CD4-positive, alpha-beta memory T cell (primary cell): ENCODE results near the gene HNRNPA1L2. TPM values are rescaled to one million over a fixed set of nuclear protein-coding genes. Genes with fewer than 3 reads are reported as not detected.
"Not testable (repeated sequence)": the region's sequence is repeated elsewhere in the genome, so short reads cannot be mapped to it uniquely, and the experiment has no call there.

Experiments used
- CTCF ChIA-PET: fragments of 350-600 bp; sonication (Branson Sonifier 250); formaldehyde crosslinking; loops from one replicate; lab custom pipeline; 2021; ENCODE audit warnings: inconsistent platforms; ENCODE audit not compliant: partially characterized antibody; lab: Charles Lee
- POLR2A ChIA-PET: fragments of 350-600 bp; sonication (Branson Sonifier 250); formaldehyde crosslinking; loops from one replicate; lab custom pipeline; 2021; ENCODE audit not compliant: partially characterized antibody; lab: Charles Lee
- DNase-seq, 5 donors: peaks; one replicate each; pipeline versions ENCODE4 v3.0.0 to v3.0.0-alpha.2; 2020 to 2022; ENCODE audit warnings: mixed read lengths in 1 of 5
- H3K27ac ChIP-seq: one replicate; pipeline ENCODE4 v1.7.0; 2013; ENCODE audit warnings: low read depth, low read length
- H3K27me3 ChIP-seq: 2 replicates; pipeline ENCODE4 v1.7.0; 2013; ENCODE audit warnings: mild to moderate bottlenecking, low read length, moderate library complexity; ENCODE audit not compliant: insufficient read depth
- H3K36me3 ChIP-seq: 2 replicates; pipeline ENCODE4 v1.7.0; 2013; ENCODE audit warnings: mild to moderate bottlenecking, low read length, moderate library complexity; ENCODE audit not compliant: insufficient read depth
- H3K4me1 ChIP-seq: 2 replicates; pipeline ENCODE4 v1.7.0; 2013; ENCODE audit warnings: mild to moderate bottlenecking, low read length, moderate library complexity; ENCODE audit not compliant: insufficient read depth
- H3K4me3 ChIP-seq, 2 donors: one replicate each; pipeline ENCODE4 v1.7.0; 2013; ENCODE audit warnings: low read length in 2 of 2, mild to moderate bottlenecking in 1 of 2
- H3K9me3 ChIP-seq, 2 donors: one replicate each; pipeline ENCODE4 v1.7.0; 2013; ENCODE audit warnings: low read length in 2 of 2, control low read depth in 1 of 2; ENCODE audit not compliant: control insufficient read depth in 1 of 2
- H3K27ac Mint-ChIP-seq, 7 donors: one replicate each; pipeline ENCODE4 v1.8.0; 2020 to 2021; ENCODE audit warnings: mixed read lengths in 7 of 7, mild to moderate bottlenecking in 6 of 7, inconsistent platforms in 3 of 7, moderate library complexity in 3 of 7
- H3K27me3 Mint-ChIP-seq, 2 donors: one replicate each; pipeline ENCODE4 v1.8.0; 2020 to 2021; ENCODE audit warnings: mixed read lengths in 2 of 2
- H3K36me3 Mint-ChIP-seq, 2 donors: one replicate each; pipeline ENCODE4 v1.8.0; 2020 to 2021; ENCODE audit warnings: mixed read lengths in 2 of 2, inconsistent platforms in 1 of 2, mild to moderate bottlenecking in 1 of 2
- H3K4me1 Mint-ChIP-seq, 4 donors: one replicate each; pipeline ENCODE4 v1.8.0; 2020 to 2021; ENCODE audit warnings: mixed read lengths in 4 of 4, mild to moderate bottlenecking in 1 of 4
- H3K4me3 Mint-ChIP-seq, 8 donors: one replicate each; pipeline ENCODE4 v1.8.0; 2020 to 2021; ENCODE audit warnings: mixed read lengths in 8 of 8, mild to moderate bottlenecking in 7 of 8, moderate library complexity in 6 of 8, inconsistent platforms in 3 of 8
- H3K9me3 Mint-ChIP-seq, 8 donors: one replicate each; pipeline ENCODE4 v1.8.0; 2020 to 2021; ENCODE audit warnings: mixed read lengths in 8 of 8, mild to moderate bottlenecking in 5 of 8, inconsistent platforms in 3 of 8, moderate library complexity in 1 of 8
- intact Hi-C: fragments of 100-400 bp; cut with micrococcal nuclease; formaldehyde crosslinking; loops from one replicate; pipeline ENCODE4 v1.15.1; 2023
- polyA plus RNA-seq, 2 donors: library from polyadenylated mRNA; unstranded; fragments of 300-500 nt; fragmentation: Illumina TruSeq; gene quantifications; one replicate each; pipeline ENCODE4 v1.2.3, GENCODE V29; 2021
- total RNA-seq, 2 experiments: library from RNA; stranded (reverse); gene quantifications; one replicate each; pipeline ENCODE4 v1.2.3, GENCODE V29; 2021

HNRNPA1L2 gene
- total and polyA plus RNA-seq, 4 experiments from 2014 or later, result 3.8 to 19.8 (median 14.8) TPM

DNA sequence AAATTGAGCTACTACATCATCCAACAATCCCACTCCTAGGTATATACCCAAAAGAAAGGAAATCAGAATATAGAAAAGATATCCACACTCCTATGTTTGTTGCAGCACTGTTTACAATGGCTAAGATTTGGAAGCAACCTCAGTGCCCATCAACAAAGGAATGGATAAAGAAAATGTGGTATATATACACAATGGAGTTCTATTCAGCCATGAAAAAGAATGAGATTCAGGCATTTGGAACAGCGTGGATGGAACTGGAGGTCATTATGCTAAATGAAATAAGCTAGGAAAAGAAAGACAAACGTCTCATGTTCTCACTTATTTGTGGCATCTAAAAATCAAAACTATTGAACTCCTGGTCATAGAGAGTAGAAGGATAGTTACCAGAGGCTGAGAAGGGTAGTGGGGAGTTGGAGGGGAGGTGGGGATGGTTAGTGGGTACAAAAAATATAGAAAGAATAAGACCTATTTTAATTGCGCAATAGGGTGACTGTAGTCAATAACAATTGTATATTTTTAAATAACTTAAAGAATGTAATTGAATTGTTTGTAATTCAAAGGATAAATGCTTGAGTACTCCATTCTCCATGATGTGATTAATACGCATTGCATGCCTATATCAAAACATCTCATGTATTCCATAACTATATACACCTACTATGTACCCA lies 27.0 kb upstream of the HNRNPA1L2 start:
- H3K27ac ChIP-seq, result no peak overlapping the region
- peaks cover 26% of the 10 kb centered on the region for H3K4me1 ChIP-seq
- CTCF ChIA-PET, result interaction anchor here (1.2 to 3.4 kb wide), 3 partner anchors 38 to 165 kb away, joined by 3 to 54 read pairs (median 8); partner anchors contain the start of genes SUGT1 and VPS36
- peaks cover 0 to 2% (median 0%) of the 10 kb centered on the region in 8 donors for H3K9me3 Mint-ChIP-seq
- H3K4me1 Mint-ChIP-seq, result peaks cover 15 to 42% (median 28%) of the 10 kb centered on the region in 4 donors
- no peaks in the 10 kb centered on the region for H3K27me3 Mint-ChIP-seq
- peaks cover 0 to 15% of the 10 kb centered on the region in 2 donors for H3K36me3 Mint-ChIP-seq
- peak overlapping the region in 7 of 8 donors; percentile 26 to 71 (median 49) for H3K4me3 Mint-ChIP-seq
- intact Hi-C loops, result loop anchor here (10.0 kb wide), 1 partner anchor 420 kb away; no protein-coding TSS in a partner anchor
- POLR2A ChIA-PET, result interaction anchor here (2.9 kb wide), 1 partner anchor 38 kb away, joined by 158 read pairs; the partner anchor contains the start of gene SUGT1
- H3K27ac Mint-ChIP-seq, result peak overlapping the region in 4 of 7 donors; percentile 57 to 89 (median 66)
- H3K27me3 ChIP-seq, result no peaks in the 10 kb centered on the region
- no peak overlapping the region for H3K4me3 ChIP-seq
- no peaks in the 10 kb centered on the region for H3K9me3 ChIP-seq
- no peak for DNase-seq
- H3K36me3 ChIP-seq, result no peaks in the 10 kb centered on the region

DNA sequence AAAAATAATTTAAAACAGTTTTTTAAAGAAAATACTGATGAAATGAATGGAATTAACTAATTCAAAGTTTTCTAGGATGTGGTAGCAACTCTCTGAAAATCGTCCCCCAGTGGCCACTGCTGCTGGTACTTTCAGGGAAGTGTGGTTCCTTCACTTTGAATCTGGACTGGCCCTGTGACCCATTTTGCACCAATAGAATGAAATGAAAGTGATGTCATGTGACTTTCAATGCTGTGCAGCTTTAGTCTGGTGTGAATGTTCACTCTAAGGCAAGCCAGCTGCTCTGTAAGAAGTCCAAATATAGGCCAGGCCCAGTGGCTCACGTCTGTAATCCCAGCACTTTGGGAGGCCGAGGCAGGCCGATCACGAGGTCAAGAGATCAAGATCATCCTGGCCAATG lies 26.4 kb upstream of the HNRNPA1L2 start:
- Histone ChIP-seq H3K27me3 (no peaks in the 10 kb centered on the region), H3K4me3 (no peak overlapping the region), H3K9me3 (no peaks in the 10 kb centered on the region), H3K36me3 (no peaks in the 10 kb centered on the region), H3K27ac (no peak overlapping the region), H3K4me1 (peaks cover 30% of the 10 kb centered on the region)
- CTCF ChIA-PET, result interaction anchor here (1.2 to 3.4 kb wide), 3 partner anchors 37 to 165 kb away, joined by 3 to 54 read pairs (median 8); partner anchors contain the start of genes SUGT1 and VPS36
- Mint-ChIP-seq H3K4me1 (peaks cover 18 to 46% (median 31%) of the 10 kb centered on the region in 4 donors), H3K4me3 (peak overlapping the region; percentile 98 to 99 (median 99)), H3K9me3 (peaks cover 0 to 2% (median 0%) of the 10 kb centered on the region in 8 donors), H3K36me3 (peaks cover 0 to 18% of the 10 kb centered on the region in 2 donors), H3K27ac (peak overlapping the region; percentile 48 to 98 (median 96)), H3K27me3 (no peaks in the 10 kb centered on the region)
- POLR2A ChIA-PET, result interaction anchor here (2.0 to 2.9 kb wide), 3 partner anchors 37 to 1163 kb away, joined by 5 to 158 read pairs (median 12); partner anchors contain the start of genes INTS6, SUGT1 and VPS36
- intact Hi-C loops, result loop anchor here (10.0 kb wide), 1 partner anchor 421 kb away; no protein-coding TSS in a partner anchor
- peak in 3 of 5 donors; percentile 7 to 14 (median 11) for DNase-seq

DNA sequence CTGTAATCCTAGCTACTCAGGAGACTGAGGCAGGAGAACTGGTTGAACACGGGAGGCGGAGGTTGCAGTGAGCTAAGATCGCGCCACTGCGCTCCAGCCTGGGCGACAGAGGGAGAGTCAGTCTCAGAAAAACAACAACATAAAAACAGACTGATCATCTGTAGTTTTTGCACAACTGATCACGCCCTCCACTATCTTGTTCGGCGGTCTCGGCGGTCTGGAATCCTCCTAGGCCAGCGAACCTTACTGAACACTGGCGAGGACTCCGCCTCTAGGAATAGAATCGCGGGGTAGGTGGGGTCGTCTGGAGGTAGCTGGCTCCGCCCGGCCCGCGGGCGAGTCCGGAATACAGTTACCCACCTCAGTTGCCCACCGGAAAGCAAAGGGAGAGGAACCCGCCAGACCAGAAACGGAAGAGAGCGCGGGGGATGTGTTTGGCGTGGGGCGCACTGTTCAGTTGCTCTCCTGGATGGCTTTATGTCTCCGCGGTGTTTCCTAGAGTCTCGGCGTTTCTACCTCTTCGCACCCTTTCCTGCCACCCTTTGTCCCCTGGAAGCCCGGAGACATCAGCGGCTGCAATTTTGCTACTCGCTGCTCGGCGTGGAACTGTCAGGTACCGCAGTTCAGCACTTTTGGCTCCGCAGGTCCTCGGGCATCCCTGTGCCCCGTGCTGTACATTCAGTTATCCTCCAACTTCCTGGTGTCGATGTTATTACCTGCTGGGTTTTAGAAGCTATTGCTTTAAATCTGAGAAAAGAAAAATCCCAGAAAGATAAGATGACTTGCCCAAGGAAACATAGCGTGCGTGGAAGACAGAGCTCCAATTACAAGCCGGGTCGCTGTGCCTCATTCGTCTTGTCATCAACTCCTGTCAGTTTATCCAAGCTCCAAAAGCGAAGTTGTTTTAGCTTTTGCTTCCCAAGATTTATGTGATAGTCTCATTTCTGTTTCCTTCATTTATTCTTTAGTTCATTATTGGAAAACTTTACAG lies 24.9 kb upstream of the HNRNPA1L2 start:
- Mint-ChIP-seq H3K4me3 (peak overlapping the region; percentile 98 to 99 (median 99)), H3K27ac (peak overlapping the region; percentile 86 to 98 (median 97)), H3K36me3 (peaks cover 0 to 27% of the 10 kb centered on the region in 2 donors), H3K27me3 (no peaks in the 10 kb centered on the region), H3K4me1 (peaks cover 20 to 55% (median 38%) of the 10 kb centered on the region in 4 donors), H3K9me3 (peaks cover 0 to 2% (median 0%) of the 10 kb centered on the region in 8 donors)
- ChIA-PET POLR2A (interaction anchor here (0.6 to 2.9 kb wide), 11 partner anchors 8 to 1165 kb away, joined by 3 to 158 read pairs (median 5); partner anchors contain the start of genes CKAP2, INTS6, SUGT1 and VPS36), CTCF (interaction anchor here (0.6 to 3.4 kb wide), 7 partner anchors 9 to 796 kb away, joined by 3 to 54 read pairs (median 8); partner anchors contain the start of genes SUGT1 and VPS36)
- intact Hi-C loops, result loop anchor here (1.0 to 10.0 kb wide), 4 partner anchors 35 to 423 kb away; partner anchors contain the start of genes CKAP2, SUGT1 and VPS36
- peak overlapping the region; percentile 57 to 67 for H3K4me3 ChIP-seq
- no peaks in the 10 kb centered on the region for H3K9me3 ChIP-seq
- DNase-seq, result peak; percentile 82 to 86 (median 84)
- H3K4me1 ChIP-seq, result peaks cover 30% of the 10 kb centered on the region
- H3K27me3 ChIP-seq, result no peaks in the 10 kb centered on the region
- peak overlapping the region; percentile 58 for H3K27ac ChIP-seq
- H3K36me3 ChIP-seq, result no peaks in the 10 kb centered on the region

DNA sequence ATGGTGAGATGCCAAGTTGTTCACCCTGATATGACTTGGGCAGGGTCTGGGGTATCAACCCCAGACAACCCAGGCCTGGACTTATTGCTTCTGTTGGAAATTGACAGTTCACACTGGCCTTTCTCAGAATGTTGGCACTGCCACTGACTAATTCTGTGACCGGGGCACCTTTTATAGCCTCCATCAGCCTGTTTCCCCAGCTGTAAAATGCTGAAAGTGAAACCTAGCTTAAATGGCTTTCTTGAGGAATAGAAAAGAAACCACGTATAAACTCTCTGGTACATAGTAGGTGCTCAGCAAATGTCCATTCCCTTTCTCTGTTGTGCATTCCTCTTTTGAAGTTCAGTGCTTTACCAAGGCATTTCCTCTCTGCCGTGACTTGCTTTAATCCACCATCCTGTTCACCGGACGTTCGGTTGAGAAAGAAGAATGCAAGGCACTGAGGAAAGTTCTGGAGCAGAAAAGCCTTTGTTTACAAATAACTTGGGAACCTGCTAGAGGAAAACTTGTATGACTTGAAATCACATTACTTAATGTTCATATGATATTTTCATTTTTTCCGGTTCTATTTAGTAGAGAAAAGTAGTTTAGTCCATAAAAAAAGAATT lies 11.0 kb upstream of the HNRNPA1L2 start:
- CTCF ChIA-PET, H3K27ac Mint-ChIP-seq, H3K9me3 ChIP-seq, H3K27me3 Mint-ChIP-seq, H3K4me3 ChIP-seq, H3K4me1 Mint-ChIP-seq, intact Hi-C loops, H3K4me1 ChIP-seq, H3K27ac ChIP-seq, H3K27me3 ChIP-seq, H3K9me3 Mint-ChIP-seq, H3K4me3 Mint-ChIP-seq, H3K36me3 ChIP-seq, DNase-seq: not testable (repeated sequence)
- peaks cover 27 to 53% of the 10 kb centered on the region in 2 donors for H3K36me3 Mint-ChIP-seq
- POLR2A ChIA-PET, result interaction anchor here (1.3 kb wide), 1 partner anchor 22 kb away, joined by 4 read pairs; the partner anchor contains the start of gene SUGT1

DNA sequence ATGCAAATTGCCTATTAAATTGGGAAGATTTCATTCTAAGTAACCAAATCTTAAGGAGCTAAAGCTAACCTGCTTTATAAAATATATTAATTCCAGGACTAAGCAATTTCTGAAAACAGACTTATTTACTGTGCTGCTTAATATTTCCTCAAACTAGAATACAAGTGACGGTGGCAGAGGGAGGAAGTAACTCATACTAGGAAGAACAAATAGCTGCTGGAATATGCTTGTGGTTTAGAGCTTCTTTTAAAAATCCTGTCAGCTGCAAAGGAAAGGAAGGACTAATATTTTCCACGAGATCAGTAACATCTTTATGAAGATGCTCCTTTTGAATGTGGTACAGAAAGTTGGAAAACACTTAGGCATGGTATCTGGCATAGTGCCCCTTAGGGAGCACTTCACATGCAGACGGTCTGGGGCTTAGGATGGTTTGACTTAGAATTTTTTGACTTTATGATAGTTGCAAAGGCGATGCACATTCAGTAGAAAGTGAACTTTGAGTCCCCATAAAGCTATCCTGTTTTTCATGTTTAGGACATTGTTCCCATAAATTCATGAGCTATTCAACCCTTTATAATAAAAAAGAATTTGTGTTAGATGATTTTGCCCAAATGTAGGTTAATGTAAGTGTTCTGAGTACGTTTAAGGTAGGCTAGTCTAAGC lies 3.4 kb upstream of the HNRNPA1L2 start:
- Histone ChIP-seq H3K27me3 (no peaks in the 10 kb centered on the region), H3K36me3 (peaks cover 12% of the 10 kb centered on the region), H3K4me1 (no peaks in the 10 kb centered on the region), H3K9me3 (no peaks in the 10 kb centered on the region), H3K27ac (no peak overlapping the region), H3K4me3 (no peak overlapping the region)
- Mint-ChIP-seq H3K4me1 (peaks cover 0 to 6% (median 1%) of the 10 kb centered on the region in 4 donors), H3K9me3 (no peaks in the 10 kb centered on the region), H3K27ac (no peak overlapping the region), H3K36me3 (peaks cover 48 to 62% of the 10 kb centered on the region in 2 donors), H3K27me3 (no peaks in the 10 kb centered on the region), H3K4me3 (no peak overlapping the region)
- ChIA-PET CTCF (interaction anchor here (0.7 to 1.9 kb wide), 3 partner anchors 13 to 33 kb away, joined by 3 to 5 read pairs (median 5); partner anchors contain the start of gene SUGT1), POLR2A (interaction anchor here (1.4 kb wide), 1 partner anchor 13 kb away, joined by 4 read pairs; no protein-coding TSS in a partner anchor)
- intact Hi-C loops, result no loop called here
- no peak for DNase-seq

DNA sequence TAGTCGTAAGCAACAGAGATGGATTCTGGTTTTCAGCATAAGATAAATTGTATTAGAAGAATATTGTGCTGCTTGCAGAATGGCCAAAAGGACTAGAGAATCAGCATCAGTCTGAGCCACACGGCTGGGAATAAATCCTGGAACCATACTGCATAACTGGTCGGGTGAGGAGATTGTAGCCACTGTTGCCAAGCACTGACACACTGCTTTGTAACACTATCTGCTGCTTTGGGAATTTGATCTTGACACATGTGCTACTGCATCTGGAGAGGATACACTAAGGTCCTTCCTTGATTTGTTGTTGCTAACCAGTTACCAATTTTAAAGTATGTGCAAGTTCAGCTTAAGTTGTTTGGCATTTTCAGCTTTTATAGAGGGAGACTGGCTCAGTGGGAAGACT lies 1.9 kb downstream of the HNRNPA1L2 start:
- ChIA-PET CTCF (interaction anchor here (0.8 kb wide), 1 partner anchor 193 kb away, joined by 3 read pairs; no protein-coding TSS in a partner anchor), POLR2A (interaction anchor here (0.9 kb wide), 1 partner anchor 27 kb away, joined by 5 read pairs; no protein-coding TSS in a partner anchor)
- Mint-ChIP-seq H3K4me3 (no peak overlapping the region), H3K4me1 (peaks cover 0 to 6% (median 1%) of the 10 kb centered on the region in 4 donors), H3K27me3 (no peaks in the 10 kb centered on the region), H3K36me3 (peaks cover 42 to 44% of the 10 kb centered on the region in 2 donors), H3K27ac (peak overlapping the region in 3 of 7 donors; percentile 3 to 48 (median 18)), H3K9me3 (no peaks in the 10 kb centered on the region)
- H3K4me1 ChIP-seq, result no peaks in the 10 kb centered on the region
- no peak overlapping the region for H3K4me3 ChIP-seq
- H3K9me3 ChIP-seq, result no peaks in the 10 kb centered on the region
- H3K27ac ChIP-seq, result no peak overlapping the region
- intact Hi-C loops, result no loop called here
- peaks cover 6% of the 10 kb centered on the region for H3K36me3 ChIP-seq
- H3K27me3 ChIP-seq, result no peaks in the 10 kb centered on the region
- no peak for DNase-seq
